Heart left ventricle (tissue), 13 donors: Measurements from ENCODE around the gene LAMB3.

Experiments
- POLR2A ChIP-seq, 2 donors: fragments of 450-650 bp; IDR thresholded peaks; one replicate each; pipeline ENCODE4 v1.6.1; 2017; ENCODE audit warnings: antibody characterized with exemption in 2 of 2, mild to moderate bottlenecking in 2 of 2, moderate library complexity in 2 of 2
- TF ChIP-seq, protein P1 (sequence below), 12 donors: fragments of 200-600 bp; sonication (generic) in 4 of 12; IDR thresholded peaks; one replicate each; pipeline versions ENCODE4 v1.5.0 to v1.8.0; 2018 to 2022; ENCODE audit warnings: antibody characterized with exemption in 12 of 12, mild to moderate bottlenecking in 5 of 12
- donor health status: ischemic (EF 13 %, LVEDD 7.1; RV severe dilation, severe dysfunction).
- donor health status: DM: no; HTN: yes; CAD: no.
- donor health status: DM: no; HTN: no; CAD: no.
- donor health status: ischemic (EF 25% LVEDD 6.9; RV normal size, moderate dysfunction).
- donor health status: ischemic (EF 25% LVEDD 5.7; RV mildly dilated, moderate dysfunction).
- donor health status: ischemic (EF 35%, LVEDD 5.7; RV mildly dilated, moderate dysfunction).
- donor health status: nonischemic (EF 11% LVEDD 7.7; RV severe dilation, severe dysfunction).
- donor health status: DM: yes; HTN: yes; CAD: no.
- donor health status: PGD.
- donor health status: ischemic (EF 29% LVEDD 5.4; RV normal size, mild dysfunction).
- donor health status: nonischemic (EF 23%, LVEDD 6.1; RV moderate dilation, normal function).

DNA sequence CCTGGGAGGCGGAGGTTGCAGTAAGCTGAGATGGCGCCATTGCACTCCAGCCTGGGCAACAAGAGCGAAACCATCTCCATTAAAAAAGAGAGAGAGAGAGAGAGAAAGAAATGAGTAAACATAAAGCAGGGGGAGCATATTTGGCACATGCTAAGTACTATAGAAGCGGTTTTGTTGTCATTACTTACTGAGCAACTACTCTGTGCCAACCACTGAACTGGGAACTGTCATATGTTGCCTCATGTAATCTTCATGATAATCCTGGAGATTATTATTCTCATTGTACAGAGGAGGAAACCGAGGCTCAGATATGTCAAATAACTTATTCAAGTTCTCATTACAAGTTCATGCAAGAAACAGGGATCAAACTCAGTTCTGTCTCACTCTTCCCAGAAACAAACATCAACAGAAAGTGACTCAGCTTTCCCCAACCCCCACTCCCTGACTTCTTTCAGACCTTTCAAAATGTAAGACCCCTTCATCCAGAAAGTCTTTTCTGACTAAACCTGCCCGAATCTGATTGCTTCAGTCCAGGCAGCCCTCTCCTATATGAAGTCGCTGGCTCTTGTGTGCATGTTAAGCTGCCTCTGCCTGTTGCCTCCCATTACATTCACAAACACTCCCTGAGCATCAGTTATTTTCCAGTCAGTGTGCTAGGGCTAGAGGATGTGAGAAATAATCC lies 23.5 kb downstream of the LAMB3 start:
- TF ChIP-seq, protein P1, sequence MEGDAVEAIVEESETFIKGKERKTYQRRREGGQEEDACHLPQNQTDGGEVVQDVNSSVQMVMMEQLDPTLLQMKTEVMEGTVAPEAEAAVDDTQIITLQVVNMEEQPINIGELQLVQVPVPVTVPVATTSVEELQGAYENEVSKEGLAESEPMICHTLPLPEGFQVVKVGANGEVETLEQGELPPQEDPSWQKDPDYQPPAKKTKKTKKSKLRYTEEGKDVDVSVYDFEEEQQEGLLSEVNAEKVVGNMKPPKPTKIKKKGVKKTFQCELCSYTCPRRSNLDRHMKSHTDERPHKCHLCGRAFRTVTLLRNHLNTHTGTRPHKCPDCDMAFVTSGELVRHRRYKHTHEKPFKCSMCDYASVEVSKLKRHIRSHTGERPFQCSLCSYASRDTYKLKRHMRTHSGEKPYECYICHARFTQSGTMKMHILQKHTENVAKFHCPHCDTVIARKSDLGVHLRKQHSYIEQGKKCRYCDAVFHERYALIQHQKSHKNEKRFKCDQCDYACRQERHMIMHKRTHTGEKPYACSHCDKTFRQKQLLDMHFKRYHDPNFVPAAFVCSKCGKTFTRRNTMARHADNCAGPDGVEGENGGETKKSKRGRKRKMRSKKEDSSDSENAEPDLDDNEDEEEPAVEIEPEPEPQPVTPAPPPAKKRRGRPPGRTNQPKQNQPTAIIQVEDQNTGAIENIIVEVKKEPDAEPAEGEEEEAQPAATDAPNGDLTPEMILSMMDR (IDR thresholded peaks at IDR 0.05) = no peak
- no peak for TF ChIP-seq POLR2A (IDR thresholded peaks at IDR 0.05)
